ENCODE measurements around the gene FECH. TPM values are rescaled to one million over a fixed set of nuclear protein-coding genes. Genes with fewer than 3 reads are reported as not detected.

FECH gene
- total RNA-seq, 1 experiment from 2014 or later: 24.1 TPM

DNA sequence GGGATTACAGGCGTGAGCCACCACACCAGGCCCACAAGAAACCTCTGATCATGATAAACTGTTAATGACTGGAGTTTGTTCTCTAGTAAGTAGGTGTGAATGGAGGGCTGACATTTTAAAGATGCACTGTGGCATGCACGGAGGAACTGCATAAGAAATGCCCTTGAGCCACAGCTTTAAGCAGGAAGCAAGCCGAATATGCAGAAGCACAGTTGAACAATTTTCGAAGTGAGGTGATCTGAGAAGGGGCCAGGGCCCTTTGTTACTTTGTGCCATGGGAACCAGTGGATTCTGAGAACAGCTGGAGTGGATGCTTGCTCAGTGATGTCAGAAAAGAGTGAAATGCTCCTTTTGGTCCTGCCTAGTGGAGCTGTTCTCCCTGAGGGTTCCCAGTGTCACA lies 16.3 kb downstream of the FECH start:
- Histone ChIP-seq H3K27ac (ENCODE audit: insufficient read length, low read depth, low read length) (no peak overlapping the region), H3K9ac (ENCODE audit: extremely low read depth, insufficient read length, low read length) (no peak overlapping the region), H3K4me1 (ENCODE audit: insufficient read depth, low read length) (no peaks in the 10 kb centered on the region), H2AFZ (ENCODE audit: low read length) (no peak overlapping the region), H2BK120ac (ENCODE audit: low read depth, low read length, poor library complexity, severe bottlenecking) (no peak overlapping the region), H3K23ac (ENCODE audit: insufficient read length, low read depth, low read length) (no peak overlapping the region), H2BK20ac (ENCODE audit: low read depth, low read length, poor library complexity, severe bottlenecking) (no peak overlapping the region), H3K14ac (ENCODE audit: insufficient read depth, low read length) (no peak overlapping the region), H3K18ac (ENCODE audit: insufficient read length, low read depth, low read length) (no peak overlapping the region), H2AK5ac (ENCODE audit: insufficient read length, low read length) (no peak overlapping the region), H3K9me3 (ENCODE audit: control insufficient read depth, low read depth, low read length) (no peaks in the 10 kb centered on the region), H4K5ac (ENCODE audit: insufficient read length, low read depth, low read length) (no peak overlapping the region), H4K20me1 (ENCODE audit: control insufficient read depth, insufficient read depth, insufficient read length) (no peaks in the 10 kb centered on the region), H3K4ac (ENCODE audit: low read depth, low read length) (no peak overlapping the region), H2BK15ac (ENCODE audit: low read depth, low read length) (no peak overlapping the region), H4K8ac (replicated peaks; ENCODE audit: insufficient read length, low read depth, low read length) (no peak overlapping the region), H3K79me2 (ENCODE audit: insufficient read depth, low read length) (no peaks in the 10 kb centered on the region), H4K91ac (ENCODE audit: insufficient read length, low read depth, low read length) (no peak overlapping the region), H3K79me1 (ENCODE audit: insufficient read depth, low read depth, low read length, poor library complexity, severe bottlenecking) (no peaks in the 10 kb centered on the region), H2BK12ac (ENCODE audit: insufficient read length, low read depth, low read length) (no peak overlapping the region), H3K27me3 (ENCODE audit: insufficient read depth, low read length) (no peaks in the 10 kb centered on the region), H3K4me2 (ENCODE audit: insufficient read depth, insufficient read length, low read length) (no peak overlapping the region), H3K23me2 (ENCODE audit: insufficient read length, low read depth, low read length, poor library complexity, severe bottlenecking) (no peaks in the 10 kb centered on the region), H2BK5ac (ENCODE audit: insufficient read length, low read length) (no peak overlapping the region), H3T11ph (ENCODE audit: low read length) (no peak overlapping the region), H3K56ac (ENCODE audit: insufficient read length, low read depth, low read length) (no peak overlapping the region)
- no peaks in the 10 kb centered on the region for H3K27me3 Mint-ChIP-seq (ENCODE audit: low read depth)
- H3K4me1 Mint-ChIP-seq: no peaks in the 10 kb centered on the region
- TF ChIP-seq, protein P1, sequence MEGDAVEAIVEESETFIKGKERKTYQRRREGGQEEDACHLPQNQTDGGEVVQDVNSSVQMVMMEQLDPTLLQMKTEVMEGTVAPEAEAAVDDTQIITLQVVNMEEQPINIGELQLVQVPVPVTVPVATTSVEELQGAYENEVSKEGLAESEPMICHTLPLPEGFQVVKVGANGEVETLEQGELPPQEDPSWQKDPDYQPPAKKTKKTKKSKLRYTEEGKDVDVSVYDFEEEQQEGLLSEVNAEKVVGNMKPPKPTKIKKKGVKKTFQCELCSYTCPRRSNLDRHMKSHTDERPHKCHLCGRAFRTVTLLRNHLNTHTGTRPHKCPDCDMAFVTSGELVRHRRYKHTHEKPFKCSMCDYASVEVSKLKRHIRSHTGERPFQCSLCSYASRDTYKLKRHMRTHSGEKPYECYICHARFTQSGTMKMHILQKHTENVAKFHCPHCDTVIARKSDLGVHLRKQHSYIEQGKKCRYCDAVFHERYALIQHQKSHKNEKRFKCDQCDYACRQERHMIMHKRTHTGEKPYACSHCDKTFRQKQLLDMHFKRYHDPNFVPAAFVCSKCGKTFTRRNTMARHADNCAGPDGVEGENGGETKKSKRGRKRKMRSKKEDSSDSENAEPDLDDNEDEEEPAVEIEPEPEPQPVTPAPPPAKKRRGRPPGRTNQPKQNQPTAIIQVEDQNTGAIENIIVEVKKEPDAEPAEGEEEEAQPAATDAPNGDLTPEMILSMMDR (conservative IDR thresholded peaks at IDR 0.05): no peak
- no CpG with 5 or more reads among the region's 4 CpGs for whole genome bisulfite sequencing (ENCODE audit: extremely low coverage, insufficient read length, low lambda C conversion rate)
- H3K27ac Mint-ChIP-seq: no peak overlapping the region
- no peak overlapping the region for H3K4me3 Mint-ChIP-seq
- H3K36me3 Mint-ChIP-seq (ENCODE audit: insufficient read depth in 1 of 3, low read depth in 3 of 3): peaks cover 0 to 44% (median 30%) of the 10 kb centered on the region in 3 experiments; a peak in 6 of 7 replicates
- H3K9me3 Mint-ChIP-seq: no peaks in the 10 kb centered on the region
- DNase-seq: no peak

Data from H9 (cell line).